CD14-positive monocyte (primary cell): Measurements from ENCODE around the gene SIGLEC1. TPM values are rescaled to one million over a fixed set of nuclear protein-coding genes. Genes with fewer than 3 reads are reported as not detected.

ENCODE experiments used
- DNase-seq, 3 donors: peaks; one replicate each; pipeline ENCODE4 v3.0.0-alpha.2; 2011 to 2022
- H2AFZ ChIP-seq: 2 replicates; pipeline ENCODE4 v1.6.0; 2012; ENCODE audit warnings: mild to moderate bottlenecking, low read depth, low read length, inconsistent platforms; ENCODE audit not compliant: insufficient read depth, poor library complexity, severe bottlenecking
- H3K27ac ChIP-seq, 2 donors: 1 replicate in 1 of 2; 2 replicates in 1 of 2; pipeline ENCODE4 v1.5.1; 2012 to 2013; ENCODE audit warnings: low read length in 2 of 2, control low read depth in 1 of 2, inconsistent platforms in 1 of 2, low read depth in 1 of 2, mild to moderate bottlenecking in 1 of 2
- H3K27me3 ChIP-seq, 2 donors: one replicate each; pipeline versions ENCODE4 v1.6.0 to v1.6.1; 2011 to 2013; ENCODE audit warnings: low read length in 2 of 2; ENCODE audit not compliant: control insufficient read depth in 2 of 2, insufficient read depth in 2 of 2
- H3K36me3 ChIP-seq, 2 donors: replicated peaks in 1 of 2; 1 replicate in 1 of 2; 2 replicates in 1 of 2; pipeline versions ENCODE4 v1.5.1 to v1.6.1; 2012 to 2013; ENCODE audit warnings: low read length in 2 of 2, control low read depth in 1 of 2, inconsistent platforms in 1 of 2, mild to moderate bottlenecking in 1 of 2; ENCODE audit not compliant: insufficient read depth in 2 of 2, control insufficient read depth in 1 of 2
- H3K4me1 ChIP-seq, 2 donors: 1 replicate in 1 of 2; 2 replicates in 1 of 2; pipeline versions ENCODE4 v1.5.1 to v1.6.1; 2012 to 2013; ENCODE audit warnings: low read length in 2 of 2, control low read depth in 1 of 2, inconsistent platforms in 1 of 2, mild to moderate bottlenecking in 1 of 2, moderate library complexity in 1 of 2; ENCODE audit not compliant: insufficient read depth in 2 of 2, control insufficient read depth in 1 of 2
- H3K4me2 ChIP-seq: replicated peaks from 2 replicates; pipeline ENCODE3; 2012; ENCODE audit warnings: low read length, moderate library complexity, mild to moderate bottlenecking; ENCODE audit not compliant: poor library complexity, severe bottlenecking; ENCODE audit errors: extremely low read depth
- H3K4me3 ChIP-seq, 3 experiments: fragments of 200-600 bp in 1 of 3; sonication (generic) in 1 of 3; replicated peaks in 1 of 3; 1 replicate in 2 of 3; 2 replicates in 1 of 3; pipeline ENCODE4 v1.5.1; 2011 to 2013; ENCODE audit warnings: low read length in 3 of 3, mild to moderate bottlenecking in 3 of 3, control low read depth in 2 of 3, low read depth in 2 of 3, inconsistent platforms in 1 of 3, moderate library complexity in 1 of 3
- H3K79me2 ChIP-seq: 2 replicates; pipeline ENCODE4 v1.6.0; 2012; ENCODE audit warnings: mild to moderate bottlenecking, control low read depth, inconsistent platforms, low read length, moderate library complexity; ENCODE audit not compliant: insufficient read depth
- H3K9ac ChIP-seq: 2 replicates; pipeline ENCODE4 v1.6.0; 2017; ENCODE audit warnings: low read length, mild to moderate bottlenecking; ENCODE audit not compliant: insufficient read depth, poor library complexity, severe bottlenecking
- H3K9me3 ChIP-seq, 2 donors: replicated peaks in 1 of 2; 1 replicate in 1 of 2; 2 replicates in 1 of 2; pipeline versions ENCODE4 v1.5.1 to v1.6.1; 2012 to 2013; ENCODE audit warnings: low read length in 2 of 2, control low read depth in 1 of 2; ENCODE audit not compliant: control insufficient read depth in 1 of 2, insufficient read depth in 1 of 2
- H4K20me1 ChIP-seq: 2 replicates; pipeline ENCODE4 v1.6.0; 2012; ENCODE audit warnings: mild to moderate bottlenecking, low read length, control low read depth, moderate library complexity; ENCODE audit not compliant: insufficient read depth
- H3K27ac Mint-ChIP-seq, 7 donors: one replicate each; pipeline ENCODE4 v1.8.0; 2020; ENCODE audit warnings: mild to moderate bottlenecking in 7 of 7, mixed read lengths in 7 of 7, moderate library complexity in 6 of 7, inconsistent platforms in 2 of 7
- H3K27me3 Mint-ChIP-seq, 3 donors: one replicate each; pipeline ENCODE4 v1.8.0; 2021 to 2022; ENCODE audit warnings: low read depth in 3 of 3, mild to moderate bottlenecking in 3 of 3, mixed read lengths in 3 of 3, moderate library complexity in 3 of 3, inconsistent platforms in 1 of 3
- H3K36me3 Mint-ChIP-seq, 2 donors: one replicate each; pipeline ENCODE4 v1.8.0; 2020; ENCODE audit warnings: mixed read lengths in 2 of 2, inconsistent platforms in 1 of 2, mild to moderate bottlenecking in 1 of 2
- H3K4me1 Mint-ChIP-seq: one replicate; pipeline ENCODE4 v1.8.0; 2020; ENCODE audit warnings: mild to moderate bottlenecking, mixed read lengths
- H3K4me3 Mint-ChIP-seq, 2 donors: one replicate each; pipeline ENCODE4 v1.8.0; 2020; ENCODE audit warnings: mild to moderate bottlenecking in 2 of 2, mixed read lengths in 2 of 2, moderate library complexity in 1 of 2
- H3K9me3 Mint-ChIP-seq, 7 donors: one replicate each; pipeline ENCODE4 v1.8.0; 2020 to 2022; ENCODE audit warnings: mixed read lengths in 7 of 7, mild to moderate bottlenecking in 6 of 7, moderate library complexity in 6 of 7, inconsistent platforms in 2 of 7
- CTCF ChIP-seq: fragments of 200-600 bp; IDR thresholded peaks from one replicate; pipeline ENCODE4 v1.8.0; 2022; ENCODE audit warnings: antibody characterized with exemption, mild to moderate bottlenecking
- WGBS: methylation state at CpG from one replicate; pipeline ENCODE4 v1.1.5; 2013; ENCODE audit warnings: missing lambda C conversion rate; ENCODE audit not compliant: insufficient coverage; 5-methylcytosine and 5-hydroxymethylcytosine counted together
- intact Hi-C, 2 donors: fragments of 100-400 bp; cut with micrococcal nuclease; formaldehyde crosslinking; loops; one replicate each; pipeline versions ENCODE4 v1.15.0 to v1.15.1; 2023
- polyA plus RNA-seq, 3 donors: library from polyadenylated mRNA; depleted of rRNA in 1 of 3; unstranded in 2 of 3; stranded (reverse) in 1 of 3; fragments of 300-500 nt in 2 of 3; fragments of >200 nt in 1 of 3; fragmentation: Illumina TruSeq in 2 of 3; gene quantifications; 1 replicate in 2 of 3; 2 replicates in 1 of 3; pipeline ENCODE4 v1.2.3, GENCODE V29; 2012 to 2021

The SIGLEC1 gene
- polyA plus RNA-seq, 3 donors = 1.6 to 23.5 (median 2.5) TPM

DNA sequence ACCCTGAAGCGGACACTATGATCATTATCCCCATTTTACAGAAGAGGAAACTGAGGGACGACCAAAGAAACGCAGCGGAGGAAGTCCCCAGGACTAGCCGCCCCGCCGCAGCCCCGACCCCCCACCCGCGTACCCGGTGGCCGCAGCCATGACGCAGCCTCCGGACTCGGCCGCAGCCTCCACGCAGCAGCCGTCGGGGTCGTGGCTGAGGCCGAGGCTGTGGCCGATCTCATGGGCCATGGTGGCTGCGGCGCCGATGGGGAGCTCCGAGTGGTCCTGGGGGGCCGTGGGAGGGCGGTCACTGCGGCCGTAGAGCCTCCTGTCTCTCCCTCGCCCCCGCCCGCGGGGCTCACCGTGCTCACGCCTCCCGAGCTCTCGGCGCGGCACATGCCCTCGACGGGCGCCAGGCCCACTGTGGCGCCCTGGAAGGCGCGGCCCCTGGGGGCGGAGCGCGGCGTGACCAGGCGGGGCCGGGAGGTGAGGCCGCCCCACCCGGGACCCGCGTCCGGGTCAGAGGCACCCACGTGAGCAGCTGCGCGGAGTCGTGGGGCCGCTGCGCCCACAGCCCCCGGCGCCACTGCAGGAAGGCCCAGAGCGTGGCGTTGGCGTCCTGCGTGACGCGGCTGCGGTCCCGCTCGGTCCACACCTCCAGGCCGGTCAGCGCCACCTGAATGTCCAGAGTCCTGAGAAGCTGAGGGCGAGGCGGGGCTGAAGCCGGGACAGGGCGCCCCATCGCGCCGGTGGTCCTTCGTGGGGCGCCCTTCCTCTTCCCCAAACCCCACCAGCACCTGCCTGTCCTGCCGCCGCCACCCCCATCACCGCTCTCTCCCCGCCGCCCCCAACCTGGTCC lies 39.0 kb downstream of the SIGLEC1 start:
- DNase-seq = no peak
- H3K27me3 ChIP-seq = peaks cover 9 to 66% of the 10 kb centered on the region in 2 donors
- H3K9me3 ChIP-seq = no peaks in the 10 kb centered on the region
- no peaks in the 10 kb centered on the region for H4K20me1 ChIP-seq
- H3K36me3 ChIP-seq = no peaks in the 10 kb centered on the region
- Mint-ChIP-seq H3K4me3 (peak overlapping the region in 1 of 2 donors; percentile 84), H3K27me3 (peaks cover 46 to 80% (median 69%) of the 10 kb centered on the region in 3 donors), H3K27ac (no peak overlapping the region), H3K9me3 (peaks cover 0 to 9% (median 2%) of the 10 kb centered on the region in 7 donors), H3K36me3 (peaks cover 0 to 3% of the 10 kb centered on the region in 2 donors), H3K4me1 (peaks cover 9% of the 10 kb centered on the region)
- no peak for TF ChIP-seq CTCF
- no peak overlapping the region for H3K4me3 ChIP-seq
- H3K9ac ChIP-seq = no peak overlapping the region
- H2AFZ ChIP-seq = no peak overlapping the region
- intact Hi-C loops = no loop called here
- H3K4me2 ChIP-seq = no peak overlapping the region
- WGBS = 38% methylated on average over 89 of the region's 90 CpGs
- peaks cover 8 to 9% of the 10 kb centered on the region in 2 donors for H3K4me1 ChIP-seq
- no peaks in the 10 kb centered on the region for H3K79me2 ChIP-seq
- no peak overlapping the region for H3K27ac ChIP-seq

DNA sequence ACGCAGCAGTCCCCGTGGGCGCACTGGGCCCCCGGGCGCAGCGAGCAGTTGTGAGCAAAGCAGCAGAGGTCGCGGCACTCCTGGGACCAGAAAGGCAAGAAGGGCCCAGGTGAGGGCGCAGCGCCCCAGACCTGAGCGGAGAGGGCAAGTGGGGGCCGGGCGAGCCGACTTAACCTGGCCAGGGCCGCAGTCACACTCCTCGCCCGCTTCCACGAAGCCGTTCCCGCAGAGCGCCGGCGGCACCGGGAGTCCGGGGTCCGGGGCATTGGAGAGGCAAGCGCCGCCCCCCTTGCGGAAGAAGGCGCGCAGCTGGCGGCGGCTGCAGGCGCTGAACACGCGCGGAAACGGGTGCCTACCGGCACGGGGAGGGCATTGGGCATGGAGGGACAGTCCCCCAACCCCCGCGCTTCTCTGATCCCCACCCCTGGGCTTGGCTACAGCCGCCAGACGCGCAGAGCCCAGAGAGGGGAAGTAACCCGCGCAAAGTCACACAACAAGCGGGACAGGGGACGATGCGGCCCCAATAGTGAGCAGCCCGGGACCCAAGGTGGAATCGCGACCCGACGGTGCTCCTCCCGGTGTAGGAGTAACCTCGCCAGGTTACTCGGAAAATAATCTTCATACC lies 39.7 kb downstream of the SIGLEC1 start:
- Histone ChIP-seq H3K27me3 (peaks cover 9 to 65% of the 10 kb centered on the region in 2 donors), H2AFZ (no peak overlapping the region), H3K9me3 (no peaks in the 10 kb centered on the region), H3K4me2 (peak overlapping the region; percentile 5), H3K79me2 (no peaks in the 10 kb centered on the region), H3K36me3 (no peaks in the 10 kb centered on the region), H4K20me1 (no peaks in the 10 kb centered on the region), H3K4me3 (no peak overlapping the region), H3K9ac (no peak overlapping the region), H3K4me1 (peaks cover 8 to 9% of the 10 kb centered on the region in 2 donors), H3K27ac (no peak overlapping the region)
- H3K9me3 Mint-ChIP-seq = peaks cover 0 to 9% (median 2%) of the 10 kb centered on the region in 7 donors
- peaks cover 9% of the 10 kb centered on the region for H3K4me1 Mint-ChIP-seq
- peak overlapping the region in 1 of 2 donors; percentile 84 for H3K4me3 Mint-ChIP-seq
- no peak for TF ChIP-seq CTCF
- WGBS = 3% methylated on average over 46 of the region's 58 CpGs
- H3K27me3 Mint-ChIP-seq = peaks cover 44 to 76% (median 69%) of the 10 kb centered on the region in 3 donors
- peaks cover 0 to 3% of the 10 kb centered on the region in 2 donors for H3K36me3 Mint-ChIP-seq
- intact Hi-C loops = no loop called here
- DNase-seq = no peak
- H3K27ac Mint-ChIP-seq = no peak overlapping the region
